ENCODE results near the gene GABRG3. TPM values are rescaled to one million over a fixed set of nuclear protein-coding genes. Genes with fewer than 3 reads are reported as not detected.

Gene GABRG3
- total and polyA plus RNA-seq, 2 of the 4 experiments (the other 2 are of a cell fraction) = not detected

- H4K5ac ChIP-seq (ENCODE audit: low read depth, low read length) = no peak overlapping the region
- peaks cover 23% of the 10 kb centered on the region for H3K9me3 ChIP-seq (ENCODE audit: control insufficient read depth, insufficient read depth, low read length)
- H3K4me1 ChIP-seq (ENCODE audit: control insufficient read depth, insufficient read depth, low read length) = no peaks in the 10 kb centered on the region
- DNase-seq = no peak
- no peak for ATAC-seq (ENCODE audit: low read depth)
- H3K36me3 ChIP-seq (ENCODE audit: control insufficient read depth, insufficient read depth, low read length) = no peaks in the 10 kb centered on the region
- POLR2A ChIA-PET (ENCODE audit: unreplicated experiment) = no interaction called here
- CTCF ChIA-PET = no interaction called here
- no peak overlapping the region for H2BK5ac ChIP-seq (ENCODE audit: low read depth, low read length, poor library complexity, severe bottlenecking)
- H2BK15ac ChIP-seq (ENCODE audit: low read depth, low read length) = no peak overlapping the region
- no peak overlapping the region for H3K14ac ChIP-seq (replicated peaks; ENCODE audit: low read depth, low read length)
- no peak overlapping the region for H2AK5ac ChIP-seq (ENCODE audit: low read depth, low read length)
- no peak overlapping the region for H2AFZ ChIP-seq (replicated peaks; ENCODE audit: low read length, poor library complexity)
- no peak overlapping the region for H4K91ac ChIP-seq (ENCODE audit: insufficient read depth, low read depth, low read length)
- H4K20me1 ChIP-seq (ENCODE audit: insufficient read depth, low read length) = no peaks in the 10 kb centered on the region
- TF ChIP-seq RFX5 (IDR thresholded peaks at IDR 0.05; ENCODE audit: low read depth, low read length) (no peak), CTCF (conservative IDR thresholded peaks at IDR 0.05; ENCODE audit: low read depth, low read length) (no peak), NFE2L2 (IDR thresholded peaks at IDR 0.05; ENCODE audit: low read depth, low read length) (no peak), BHLHE40 (IDR thresholded peaks at IDR 0.05; ENCODE audit: low read depth, low read length) (no peak), RAD21 (IDR thresholded peaks at IDR 0.05; ENCODE audit: low read length) (no peak), POLR2A (IDR thresholded peaks at IDR 0.05; ENCODE audit: low read depth, low read length) (no peak), MAFK (IDR thresholded peaks at IDR 0.05; ENCODE audit: low read depth, low read length) (no peak), SMC3 (IDR thresholded peaks at IDR 0.05; ENCODE audit: low read depth, low read length) (no peak), CHD1 (IDR thresholded peaks at IDR 0.05; ENCODE audit: low read depth, low read length) (no peak), RCOR1 (IDR thresholded peaks at IDR 0.05; ENCODE audit: insufficient replicate concordance, low read length) (no peak), FOS (IDR thresholded peaks at IDR 0.05; ENCODE audit: low read depth, low read length) (no peak), CEBPB (IDR thresholded peaks at IDR 0.05; ENCODE audit: low read depth, low read length) (no peak)
- TF ChIP-seq, protein P1, sequence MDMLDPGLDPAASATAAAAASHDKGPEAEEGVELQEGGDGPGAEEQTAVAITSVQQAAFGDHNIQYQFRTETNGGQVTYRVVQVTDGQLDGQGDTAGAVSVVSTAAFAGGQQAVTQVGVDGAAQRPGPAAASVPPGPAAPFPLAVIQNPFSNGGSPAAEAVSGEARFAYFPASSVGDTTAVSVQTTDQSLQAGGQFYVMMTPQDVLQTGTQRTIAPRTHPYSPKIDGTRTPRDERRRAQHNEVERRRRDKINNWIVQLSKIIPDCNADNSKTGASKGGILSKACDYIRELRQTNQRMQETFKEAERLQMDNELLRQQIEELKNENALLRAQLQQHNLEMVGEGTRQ (IDR thresholded peaks at IDR 0.05; ENCODE audit: low read depth, low read length) = no peak
- TF ChIP-seq, protein P2, sequence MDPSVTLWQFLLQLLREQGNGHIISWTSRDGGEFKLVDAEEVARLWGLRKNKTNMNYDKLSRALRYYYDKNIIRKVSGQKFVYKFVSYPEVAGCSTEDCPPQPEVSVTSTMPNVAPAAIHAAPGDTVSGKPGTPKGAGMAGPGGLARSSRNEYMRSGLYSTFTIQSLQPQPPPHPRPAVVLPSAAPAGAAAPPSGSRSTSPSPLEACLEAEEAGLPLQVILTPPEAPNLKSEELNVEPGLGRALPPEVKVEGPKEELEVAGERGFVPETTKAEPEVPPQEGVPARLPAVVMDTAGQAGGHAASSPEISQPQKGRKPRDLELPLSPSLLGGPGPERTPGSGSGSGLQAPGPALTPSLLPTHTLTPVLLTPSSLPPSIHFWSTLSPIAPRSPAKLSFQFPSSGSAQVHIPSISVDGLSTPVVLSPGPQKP (IDR thresholded peaks at IDR 0.05; ENCODE audit: borderline replicate concordance, low read depth, low read length) = no peak
- H3K27me3 ChIP-seq (ENCODE audit: control insufficient read depth, insufficient read depth, low read length) = no peaks in the 10 kb centered on the region
- BruUV-seq (replicated peaks) = no TSS peak
- H3K9ac ChIP-seq (ENCODE audit: low read depth, low read length) = no peak overlapping the region
- no peak overlapping the region for H2AK9ac ChIP-seq (replicated peaks; ENCODE audit: low read depth, low read length, poor library complexity)
- intact Hi-C loops (cut with micrococcal nuclease) = no loop called here
- H3K18ac ChIP-seq (ENCODE audit: low read depth, low read length) = no peak overlapping the region
- no peaks in the 10 kb centered on the region for H3K9me1 ChIP-seq (ENCODE audit: insufficient read depth, low read length)
- dilution Hi-C loops (cut with HindIII; ENCODE audit: low sequenced_read_pairs, unreplicated experiment) = no loop called here
- H3K27ac ChIP-seq (ENCODE audit: insufficient read depth, low read length) = no peak overlapping the region
- H3K4me2 ChIP-seq (ENCODE audit: low read depth, low read length) = no peak overlapping the region
- H2BK20ac ChIP-seq (ENCODE audit: low read depth, low read length) = no peak overlapping the region
- no peak overlapping the region for H3K4me3 ChIP-seq (ENCODE audit: insufficient read depth, low read depth, low read length)
- no peak overlapping the region for H3K4ac ChIP-seq (ENCODE audit: low read depth, low read length)
- H3K79me1 ChIP-seq (ENCODE audit: low read depth in 1 of 2, low read length in 2 of 2) = no peaks in the 10 kb centered on the region
- H2BK120ac ChIP-seq (ENCODE audit: low read depth, low read length) = no peak overlapping the region
- 80% methylated on average over 3 of the region's 6 CpGs; no CpG with 5 or more reads in 1 of the 2 experiments for WGBS, 2 experiments (ENCODE audit: extremely low coverage in 2 of 2, insufficient read length in 1 of 2)
- in situ Hi-C loops (cut with MboI; ENCODE audit: low sequenced_read_pairs) = no loop called here
- no peak overlapping the region for H3K23ac ChIP-seq (ENCODE audit: low read depth, low read length)
- no peak overlapping the region for H4K8ac ChIP-seq (ENCODE audit: low read depth in 2 of 2, low read length in 2 of 2)
- H3K56ac ChIP-seq (ENCODE audit: extremely low read depth, insufficient read depth, low read length) = no peak overlapping the region
Observed at GRCh38 chr15:27042646-27043045, 71.7 kb downstream of the GABRG3 start.

Measured in IMR-90 (cell line).